Mesendoderm (in vitro differentiated cells): Measurements from ENCODE around the gene DISC1.
"Not testable (repeated sequence)": the region's sequence is repeated elsewhere in the genome, so short reads cannot be mapped to it uniquely, and the experiment has no call there.

Source experiments
- DNase-seq: peaks from one replicate; pipeline ENCODE4 v3.0.0; 2013
- H2AK5ac ChIP-seq: 2 replicates; pipeline ENCODE4 v1.6.1; 2013; ENCODE audit warnings: low read length, inconsistent platforms
- H2BK120ac ChIP-seq: 2 replicates; pipeline ENCODE4 v1.6.1; 2013; ENCODE audit warnings: low read depth, mild to moderate bottlenecking, low read length, moderate library complexity, mixed read lengths
- H2BK15ac ChIP-seq: replicated peaks from 2 replicates; pipeline ENCODE4 v1.6.1; 2013; ENCODE audit warnings: low read depth, mild to moderate bottlenecking, moderate library complexity
- H2BK5ac ChIP-seq: 2 replicates; pipeline ENCODE4 v1.6.1; 2013; ENCODE audit warnings: low read length, inconsistent platforms
- H3K18ac ChIP-seq: 2 replicates; pipeline ENCODE4 v1.6.1; 2013; ENCODE audit warnings: mild to moderate bottlenecking, low read length, mixed read lengths
- H3K23ac ChIP-seq: one replicate; pipeline ENCODE4 v1.6.1; 2013; ENCODE audit warnings: low read length
- H3K27ac ChIP-seq: 2 replicates; pipeline ENCODE4 v1.5.1; 2013; ENCODE audit warnings: low read depth, mild to moderate bottlenecking, inconsistent platforms, low read length, moderate library complexity
- H3K27me3 ChIP-seq: 2 replicates; pipeline ENCODE4 v1.6.1; 2013; ENCODE audit warnings: low read length, control low read depth, mild to moderate bottlenecking, inconsistent platforms; ENCODE audit not compliant: insufficient read depth, poor library complexity
- H3K36me3 ChIP-seq: 2 replicates; pipeline ENCODE4 v1.6.1; 2013; ENCODE audit warnings: low read length, inconsistent platforms; ENCODE audit not compliant: control insufficient read depth, insufficient read depth
- H3K4ac ChIP-seq: one replicate; pipeline ENCODE4 v1.6.1; 2013; ENCODE audit warnings: low read depth, mild to moderate bottlenecking, low read length, moderate library complexity
- H3K4me1 ChIP-seq: 2 replicates; pipeline ENCODE4 v1.6.1; 2013; ENCODE audit warnings: low read depth, low read length, inconsistent platforms; ENCODE audit not compliant: control insufficient read depth
- H3K4me2 ChIP-seq: 2 replicates; pipeline ENCODE4 v1.6.1; 2013; ENCODE audit warnings: low read length
- H3K4me3 ChIP-seq: 2 replicates; pipeline ENCODE4 v1.5.1; 2013; ENCODE audit warnings: mild to moderate bottlenecking, low read length
- H3K56ac ChIP-seq: one replicate; pipeline ENCODE4 v1.6.1; 2013; ENCODE audit warnings: low read length
- H3K79me1 ChIP-seq: 2 replicates; pipeline ENCODE4 v1.6.1; 2013; ENCODE audit warnings: low read length, inconsistent platforms
- H3K79me2 ChIP-seq: 2 replicates; pipeline ENCODE4 v1.6.1; 2013; ENCODE audit warnings: mild to moderate bottlenecking, low read length; ENCODE audit not compliant: control insufficient read depth, insufficient read depth
- H3K9ac ChIP-seq: 2 replicates; pipeline ENCODE4 v1.6.1; 2013; ENCODE audit warnings: low read length, inconsistent platforms
- H4K5ac ChIP-seq: one replicate; pipeline ENCODE4 v1.6.1; 2013; ENCODE audit warnings: low read length
- H4K8ac ChIP-seq: one replicate; pipeline ENCODE4 v1.6.1; 2013; ENCODE audit warnings: low read depth, mild to moderate bottlenecking, control low read depth, low read length, moderate library complexity
- WGBS: extraction: QIAGEN DNeasy Blood & Tissue Kit; methylation state at CpG from one replicate; pipeline ENCODE4 v1.1.7; 2013; ENCODE audit warnings: low lambda C conversion rate, missing lambda C conversion rate; ENCODE audit not compliant: insufficient coverage; ENCODE audit errors: extremely low coverage; 5-methylcytosine and 5-hydroxymethylcytosine counted together

Gene DISC1

GRCh38 chr1:231639819-231640218 is 13.2 kb downstream of the DISC1 start:
- Histone ChIP-seq H4K5ac (no peak overlapping the region), H3K4me1 (no peaks in the 10 kb centered on the region), H3K27ac (no peak overlapping the region), H3K23ac (no peak overlapping the region), H3K36me3 (no peaks in the 10 kb centered on the region), H3K79me1 (peaks cover 1% of the 10 kb centered on the region), H2BK15ac (no peak overlapping the region), H3K4me3 (no peak overlapping the region), H3K4me2 (no peak overlapping the region), H2BK120ac (no peak overlapping the region), H3K56ac (no peak overlapping the region), H4K8ac (no peak overlapping the region), H2AK5ac (no peak overlapping the region), H3K9ac (no peak overlapping the region), H3K79me2 (no peaks in the 10 kb centered on the region), H3K27me3 (no peaks in the 10 kb centered on the region), H3K4ac (no peak overlapping the region), H3K18ac (no peak overlapping the region), H2BK5ac (no peak overlapping the region)
- WGBS = no CpG with 5 or more reads among the region's 1 CpG
- no peak for DNase-seq

GRCh38 chr1:231641444-231641843 is 14.9 kb downstream of the DISC1 start:
- H3K4me1 ChIP-seq, H3K9ac ChIP-seq, H2AK5ac ChIP-seq, H4K5ac ChIP-seq, H2BK5ac ChIP-seq, H2BK15ac ChIP-seq, H3K79me1 ChIP-seq, H3K4ac ChIP-seq, H3K4me2 ChIP-seq, H4K8ac ChIP-seq, H3K27me3 ChIP-seq, H3K18ac ChIP-seq, H3K79me2 ChIP-seq, H3K4me3 ChIP-seq, H3K27ac ChIP-seq, H3K23ac ChIP-seq, DNase-seq, H2BK120ac ChIP-seq, H3K56ac ChIP-seq, H3K36me3 ChIP-seq: not testable (repeated sequence)
- no CpG with 5 or more reads among the region's 9 CpGs for WGBS

DNA sequence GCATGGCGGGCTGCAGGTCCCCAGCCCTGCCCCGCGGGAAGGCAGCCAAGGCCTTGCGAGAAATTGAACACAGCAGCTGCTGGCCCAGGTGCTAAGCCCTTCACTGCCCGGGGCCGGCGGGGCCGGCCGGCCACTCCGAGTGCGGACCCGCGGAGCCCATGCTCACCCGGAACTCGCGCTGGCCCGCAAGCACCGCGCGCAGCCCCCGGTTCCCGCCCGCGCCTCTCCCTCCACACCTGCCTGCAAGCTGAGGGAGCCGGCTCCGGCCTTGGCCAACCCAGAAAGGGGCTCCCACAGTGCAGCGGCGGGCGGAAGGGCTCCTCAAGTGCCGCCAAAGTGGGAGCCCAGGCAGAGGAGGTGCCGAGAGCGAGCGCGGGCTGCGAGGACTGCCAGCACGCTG is 15.5 kb downstream of the DISC1 start:
- H3K27me3 ChIP-seq, H3K27ac ChIP-seq, H2AK5ac ChIP-seq, H3K36me3 ChIP-seq, H3K4ac ChIP-seq, H3K4me3 ChIP-seq, H2BK15ac ChIP-seq, H2BK120ac ChIP-seq, H3K18ac ChIP-seq, DNase-seq, H3K23ac ChIP-seq, H2BK5ac ChIP-seq, H4K5ac ChIP-seq, H3K79me1 ChIP-seq, H3K4me1 ChIP-seq, H3K56ac ChIP-seq, H3K4me2 ChIP-seq, H3K9ac ChIP-seq, H3K79me2 ChIP-seq, H4K8ac ChIP-seq: not testable (repeated sequence)
- no CpG with 5 or more reads among the region's 36 CpGs for WGBS

- H3K79me1 ChIP-seq = no peaks in the 10 kb centered on the region
- DNase-seq = no peak
- H2BK15ac ChIP-seq = no peak overlapping the region
- H3K56ac ChIP-seq = no peak overlapping the region
- H3K79me2 ChIP-seq = no peaks in the 10 kb centered on the region
- H3K18ac ChIP-seq = no peak overlapping the region
- H3K4me2 ChIP-seq = no peak overlapping the region
- H2BK5ac ChIP-seq = no peak overlapping the region
- no peak overlapping the region for H3K27ac ChIP-seq
- H4K5ac ChIP-seq = no peak overlapping the region
- no peak overlapping the region for H3K4me3 ChIP-seq
- no CpG with 5 or more reads among the region's 2 CpGs for WGBS
- no peaks in the 10 kb centered on the region for H3K4me1 ChIP-seq
- no peak overlapping the region for H4K8ac ChIP-seq
- no peak overlapping the region for H2BK120ac ChIP-seq
- H3K23ac ChIP-seq = no peak overlapping the region
- no peaks in the 10 kb centered on the region for H3K27me3 ChIP-seq
- no peak overlapping the region for H2AK5ac ChIP-seq
- no peak overlapping the region for H3K9ac ChIP-seq
- no peak overlapping the region for H3K4ac ChIP-seq
- H3K36me3 ChIP-seq = no peaks in the 10 kb centered on the region
Observed at GRCh38 chr1:231642618-231643017, 16.0 kb downstream of the DISC1 start.

DNA sequence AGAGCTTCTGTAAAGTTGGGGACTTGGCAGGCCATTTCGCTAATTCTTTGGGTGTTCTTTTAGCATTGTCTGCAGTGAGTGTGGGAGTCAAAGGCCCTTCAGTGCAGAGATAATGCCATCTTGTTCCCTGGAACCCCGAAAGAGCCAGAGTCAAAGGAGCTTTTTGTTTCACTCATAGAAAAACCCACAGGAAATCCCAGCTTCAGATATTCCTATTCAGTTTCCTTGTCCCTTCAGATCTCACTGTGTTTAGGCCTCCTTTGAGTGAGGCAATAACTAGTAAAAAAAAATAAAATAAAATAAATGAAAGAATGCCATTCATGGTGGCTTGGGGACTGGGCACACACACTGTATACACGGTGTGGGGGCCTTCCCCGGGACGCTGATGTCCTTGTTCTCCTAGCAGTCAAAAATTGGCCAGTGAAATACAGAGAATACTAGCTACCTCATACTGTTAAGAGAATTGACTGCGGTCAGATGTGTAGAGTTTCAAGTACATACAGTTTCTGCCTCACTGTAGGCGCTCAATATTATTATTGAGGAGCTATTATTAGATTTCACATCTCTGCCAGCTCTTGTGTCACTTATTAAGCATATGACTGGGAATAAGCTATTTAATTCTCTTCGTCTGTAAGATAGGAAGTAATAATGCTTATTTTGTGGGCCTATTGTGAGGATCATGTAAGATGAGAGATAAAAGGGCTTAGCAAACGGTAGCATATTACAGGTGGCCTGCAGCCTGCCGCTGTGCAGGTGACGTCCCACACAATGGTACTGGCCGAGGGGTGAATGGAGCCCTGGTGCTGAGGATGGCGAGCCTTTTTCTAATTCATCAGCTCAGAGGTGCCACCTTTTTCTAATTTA is 16.7 kb downstream of the DISC1 start:
- Histone ChIP-seq H2AK5ac (no peak overlapping the region), H2BK5ac (no peak overlapping the region), H3K4me3 (no peak overlapping the region), H3K56ac (no peak overlapping the region), H3K23ac (no peak overlapping the region), H2BK120ac (no peak overlapping the region), H3K27me3 (no peaks in the 10 kb centered on the region), H2BK15ac (no peak overlapping the region), H3K9ac (no peak overlapping the region), H4K5ac (no peak overlapping the region), H3K4ac (no peak overlapping the region), H3K36me3 (no peaks in the 10 kb centered on the region), H3K27ac (no peak overlapping the region), H3K79me2 (no peaks in the 10 kb centered on the region), H4K8ac (no peak overlapping the region), H3K4me1 (no peaks in the 10 kb centered on the region), H3K18ac (no peak overlapping the region), H3K4me2 (no peak overlapping the region), H3K79me1 (no peaks in the 10 kb centered on the region)
- WGBS = no CpG with 5 or more reads among the region's 13 CpGs
- no peak for DNase-seq

- no peak overlapping the region for H4K5ac ChIP-seq
- no peak overlapping the region for H3K27ac ChIP-seq
Observed at GRCh38 chr1:231643935-231644237, 17.3 kb downstream of the DISC1 start.

More at GRCh38 chr1:231643935-231644237, 17.3 kb downstream of the DISC1 start:
- Histone ChIP-seq H3K27me3 (no peaks in the 10 kb centered on the region), H2BK120ac (no peak overlapping the region), H3K36me3 (no peaks in the 10 kb centered on the region), H3K9ac (no peak overlapping the region), H2BK5ac (no peak overlapping the region), H3K79me2 (no peaks in the 10 kb centered on the region), H2BK15ac (no peak overlapping the region), H4K8ac (no peak overlapping the region), H3K18ac (no peak overlapping the region), H3K4ac (no peak overlapping the region), H3K4me3 (no peak overlapping the region), H3K23ac (no peak overlapping the region), H3K4me2 (no peak overlapping the region), H3K79me1 (no peaks in the 10 kb centered on the region), H3K4me1 (no peaks in the 10 kb centered on the region), H2AK5ac (no peak overlapping the region), H3K56ac (no peak overlapping the region)
- no peak for DNase-seq
